Upper lobe of left lung (tissue), 6 donors: ENCODE data around the gene MTSS2. TPM values are rescaled to one million over a fixed set of nuclear protein-coding genes. Genes with fewer than 3 reads are reported as not detected.
A peak's percentile ranks its signal among the peaks of the same experiment; 100 is the strongest.

Experiments
- ATAC-seq, 2 donors: fragments of 200-7000 bp; cut with Tn5 transposase; one replicate each; pipeline ENCODE4 v1.9.1; 2022; ENCODE audit warnings: mild to moderate bottlenecking in 2 of 2, moderate library complexity in 2 of 2; ENCODE audit not compliant: low FRiP score in 2 of 2
- DNase-seq, 2 donors: peaks; one replicate each; pipeline ENCODE4 v3.0.0-alpha.2; 2019 to 2020
- H3K27ac ChIP-seq, 4 donors: fragments of 200-600 bp; sonication (generic); one replicate each; pipeline ENCODE4 v1.5.1; 2016 to 2019
- H3K27me3 ChIP-seq, 4 donors: fragments of 200-600 bp; sonication (generic); one replicate each; pipeline ENCODE4 v1.5.1; 2017 to 2019
- H3K36me3 ChIP-seq, 4 donors: fragments of 200-600 bp; sonication (generic); one replicate each; pipeline ENCODE4 v1.5.1; 2016 to 2019
- H3K4me1 ChIP-seq, 4 donors: fragments of 200-600 bp; sonication (generic); one replicate each; pipeline ENCODE4 v1.5.1; 2018 to 2019
- H3K4me3 ChIP-seq, 4 donors: fragments of 200-600 bp; sonication (generic); one replicate each; pipeline ENCODE4 v1.5.1; 2017 to 2019; ENCODE audit warnings: mild to moderate bottlenecking in 2 of 4, moderate library complexity in 1 of 4
- H3K9me3 ChIP-seq, 4 donors: fragments of 200-600 bp; sonication (generic); one replicate each; pipeline ENCODE4 v1.5.1; 2018 to 2019
- CTCF ChIP-seq, 6 experiments: fragments of 450-650 bp in 4 of 6; fragments of 200-600 bp in 2 of 6; sonication (generic) in 2 of 6; IDR thresholded peaks; one replicate each; pipeline ENCODE4 v1.5.1; 2016 to 2019; ENCODE audit warnings: antibody characterized with exemption in 6 of 6
- EP300 ChIP-seq, 4 donors: sonication (generic); formaldehyde crosslinking; IDR thresholded peaks; one replicate each; pipeline ENCODE4 v1.5.1; 2017; ENCODE audit warnings: antibody characterized with exemption in 4 of 4, control low read depth in 2 of 4
- POLR2A ChIP-seq, 4 donors: fragments of 450-650 bp; IDR thresholded peaks; one replicate each; pipeline ENCODE4 v1.5.1; 2016 to 2017; ENCODE audit warnings: antibody characterized with exemption in 4 of 4, mild to moderate bottlenecking in 2 of 4
- POLR2AphosphoS5 ChIP-seq, 2 donors: sonication (generic); formaldehyde crosslinking; IDR thresholded peaks; one replicate each; pipeline ENCODE4 v1.5.1; 2017; ENCODE audit warnings: antibody characterized with exemption in 2 of 2
- WGBS, 2 donors: methylation state at CpG; one replicate each; pipeline ENCODE4 v1.1.5; 2017 to 2018; 5-methylcytosine and 5-hydroxymethylcytosine counted together
- total RNA-seq, 6 donors: library from RNA; depleted of rRNA in 4 of 6; stranded (reverse); fragments of >200 nt in 4 of 6; gene quantifications; one replicate each; pipeline versions ENCODE4 v1.1.0 to v1.2.1, GENCODE V29; 2016 to 2021
- donor health status: DM: no; HTN: no; CAD: no; lungs with moderate emphysema.
- donor health status: DM: no; HTN: yes; CAD: no; lungs with severe emphysema.

Gene MTSS2
- total RNA-seq, 6 donors from 2014 or later, result 40.7 to 202 (median 72.4) TPM

GRCh38 chr16:70686376-70687101 is 686 bp upstream of the MTSS2 start:
- peaks cover 0 to 3% (median 0%) of the 10 kb centered on the region in 4 donors for H3K27me3 ChIP-seq
- no peaks in the 10 kb centered on the region for H3K36me3 ChIP-seq
- no peak for ATAC-seq
- H3K4me3 ChIP-seq, result peak overlapping the region in 3 of 4 donors; percentile 65 to 88 (median 79)
- TF ChIP-seq CTCF (IDR thresholded peaks at IDR 0.05) (peak in 1 of 6 experiments; percentile 13), EP300 (IDR thresholded peaks at IDR 0.05) (no peak), POLR2AphosphoS5 (IDR thresholded peaks at IDR 0.05) (no peak), POLR2A (IDR thresholded peaks at IDR 0.05) (peak in 1 of 4 donors; percentile 5)
- H3K9me3 ChIP-seq, result no peaks in the 10 kb centered on the region
- H3K27ac ChIP-seq, result peak overlapping the region; percentile 85 to 93 (median 91)
- 50 to 53% methylated on average over 4 to 17 of the region's 29 CpGs for WGBS, 2 donors
- peak in 1 of 2 donors; percentile 55 for DNase-seq
- peaks cover 91 to 98% (median 92%) of the 10 kb centered on the region in 4 donors for H3K4me1 ChIP-seq

- H3K4me3 ChIP-seq, result peak overlapping the region; percentile 65 to 88 (median 76)
- H3K36me3 ChIP-seq, result peaks cover 0 to 2% (median under 1%) of the 10 kb centered on the region in 4 donors
- WGBS, 2 donors, result 6% methylated on average over 17 to 23 of the region's 90 CpGs
- ATAC-seq (no peak), DNase-seq (peak in 1 of 2 donors; percentile 90)
- H3K9me3 ChIP-seq, result no peaks in the 10 kb centered on the region
- H3K27me3 ChIP-seq, result peaks cover 0 to 3% (median 0%) of the 10 kb centered on the region in 4 donors
- TF ChIP-seq CTCF (IDR thresholded peaks at IDR 0.05) (peak in 2 of 6 experiments; percentile 34 to 38), EP300 (IDR thresholded peaks at IDR 0.05) (no peak), POLR2A (IDR thresholded peaks at IDR 0.05) (peak in 1 of 4 donors; percentile 25)
- peaks cover 88 to 98% (median 92%) of the 10 kb centered on the region in 4 donors for H3K4me1 ChIP-seq
- H3K27ac ChIP-seq, result peak overlapping the region; percentile 78 to 93 (median 88)
These were observed 554 bp downstream of the MTSS2 start for GRCh38 chr16:70685061-70685937.

- DNase-seq (peak in 1 of 2 donors; percentile 40), ATAC-seq (no peak)
- Histone ChIP-seq H3K9me3 (no peaks in the 10 kb centered on the region), H3K36me3 (peaks cover 4 to 11% (median 6%) of the 10 kb centered on the region in 4 donors), H3K27me3 (peaks cover 0 to 3% (median 0%) of the 10 kb centered on the region in 4 donors), H3K4me3 (peak overlapping the region; percentile 65 to 88 (median 76)), H3K27ac (peak overlapping the region; percentile 78 to 93 (median 88)), H3K4me1 (peaks cover 79 to 92% (median 84%) of the 10 kb centered on the region in 4 donors)
- WGBS, 2 donors, result 37 to 62% methylated on average over 6 to 9 of the region's 14 CpGs
- no peak for TF ChIP-seq CTCF (IDR thresholded peaks at IDR 0.05)
- no peak for TF ChIP-seq POLR2AphosphoS5 (IDR thresholded peaks at IDR 0.05)
- TF ChIP-seq EP300 (IDR thresholded peaks at IDR 0.05), result no peak
- TF ChIP-seq POLR2A (IDR thresholded peaks at IDR 0.05), result no peak
These were observed 1.4 kb downstream of the MTSS2 start for GRCh38 chr16:70684146-70685060.
